ENCODE data around the gene KRAS. TPM values are rescaled to one million over a fixed set of nuclear protein-coding genes. Genes with fewer than 3 reads are reported as not detected.

Gene KRAS
- total and polyA plus RNA-seq, 3 donors from 2014 or later: 13.3 to 22.1 (median 20.3) TPM

DNA sequence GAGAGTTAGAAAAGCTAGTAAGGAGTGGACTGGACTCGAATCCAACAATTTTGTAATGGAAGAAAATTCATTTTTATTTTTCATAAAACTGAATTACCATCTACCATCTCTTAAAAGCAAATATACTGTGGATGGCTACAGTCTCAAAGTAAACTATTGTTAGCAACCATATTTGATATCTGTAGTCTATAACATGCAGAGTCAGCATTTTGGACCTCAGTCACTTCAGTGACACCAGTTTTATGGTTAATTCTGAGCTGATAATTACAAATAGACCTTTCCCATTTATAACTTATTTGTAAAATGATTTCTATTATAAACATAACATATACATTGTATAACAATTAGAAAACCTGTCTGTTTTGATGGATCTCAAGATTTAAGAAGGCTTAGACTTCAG, 2.0 kb downstream of the KRAS start:
- Histone ChIP-seq H3K4me3 (no peak overlapping the region), H3K4me1 (peaks cover 7% of the 10 kb centered on the region), H3K27me3 (no peaks in the 10 kb centered on the region), H3K9me3 (no peaks in the 10 kb centered on the region), H3K27ac (no peak overlapping the region), H3K36me3 (ENCODE audit: low read depth, missing control alignments) (no peaks in the 10 kb centered on the region)
- intact Hi-C loops (cut with DNase I; ENCODE audit: low total_unique reads): no loop called here
- DNase-seq: no peak
- TF ChIP-seq, protein P1, sequence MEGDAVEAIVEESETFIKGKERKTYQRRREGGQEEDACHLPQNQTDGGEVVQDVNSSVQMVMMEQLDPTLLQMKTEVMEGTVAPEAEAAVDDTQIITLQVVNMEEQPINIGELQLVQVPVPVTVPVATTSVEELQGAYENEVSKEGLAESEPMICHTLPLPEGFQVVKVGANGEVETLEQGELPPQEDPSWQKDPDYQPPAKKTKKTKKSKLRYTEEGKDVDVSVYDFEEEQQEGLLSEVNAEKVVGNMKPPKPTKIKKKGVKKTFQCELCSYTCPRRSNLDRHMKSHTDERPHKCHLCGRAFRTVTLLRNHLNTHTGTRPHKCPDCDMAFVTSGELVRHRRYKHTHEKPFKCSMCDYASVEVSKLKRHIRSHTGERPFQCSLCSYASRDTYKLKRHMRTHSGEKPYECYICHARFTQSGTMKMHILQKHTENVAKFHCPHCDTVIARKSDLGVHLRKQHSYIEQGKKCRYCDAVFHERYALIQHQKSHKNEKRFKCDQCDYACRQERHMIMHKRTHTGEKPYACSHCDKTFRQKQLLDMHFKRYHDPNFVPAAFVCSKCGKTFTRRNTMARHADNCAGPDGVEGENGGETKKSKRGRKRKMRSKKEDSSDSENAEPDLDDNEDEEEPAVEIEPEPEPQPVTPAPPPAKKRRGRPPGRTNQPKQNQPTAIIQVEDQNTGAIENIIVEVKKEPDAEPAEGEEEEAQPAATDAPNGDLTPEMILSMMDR (IDR thresholded peaks at IDR 0.05): no peak
- TF ChIP-seq POLR2A (IDR thresholded peaks at IDR 0.05): no peak
- WGBS, 2 donors: 75 to 80% methylated on average over 1 of the region's 1 CpG

DNA sequence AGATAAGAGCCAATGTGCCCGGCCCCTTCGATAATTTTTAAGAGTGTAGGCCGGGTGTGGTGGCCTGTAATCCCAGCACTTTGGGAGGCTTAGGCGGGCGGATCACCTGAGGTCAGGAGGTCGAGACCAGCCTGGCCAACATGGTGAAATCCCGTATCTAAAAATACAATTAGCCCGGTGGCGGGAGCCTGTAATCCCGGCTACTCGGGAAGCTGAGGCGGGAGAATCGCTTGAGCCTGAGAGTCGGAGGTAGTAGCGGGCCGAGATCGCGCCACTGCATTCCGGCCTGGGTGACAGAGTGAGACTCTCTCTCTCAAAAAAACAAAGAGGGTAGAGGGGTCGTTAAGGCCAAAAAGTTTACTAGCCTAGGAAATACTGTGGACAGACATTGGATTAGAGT, 2.6 kb downstream of the KRAS start:
- intact Hi-C loops (cut with DNase I; ENCODE audit: low total_unique reads): no loop called here
- no peak overlapping the region for H3K4me3 ChIP-seq
- no peak for DNase-seq
- H3K27me3 ChIP-seq: no peaks in the 10 kb centered on the region
- H3K36me3 ChIP-seq (ENCODE audit: low read depth, missing control alignments): no peaks in the 10 kb centered on the region
- H3K27ac ChIP-seq: no peak overlapping the region
- no peak for TF ChIP-seq POLR2A (IDR thresholded peaks at IDR 0.05)
- TF ChIP-seq, protein P1 (IDR thresholded peaks at IDR 0.05): no peak
- H3K9me3 ChIP-seq: no peaks in the 10 kb centered on the region
- H3K4me1 ChIP-seq: peaks cover 5% of the 10 kb centered on the region
- 71 to 74% methylated on average over 20 of the region's 20 CpGs for WGBS, 2 donors

DNA sequence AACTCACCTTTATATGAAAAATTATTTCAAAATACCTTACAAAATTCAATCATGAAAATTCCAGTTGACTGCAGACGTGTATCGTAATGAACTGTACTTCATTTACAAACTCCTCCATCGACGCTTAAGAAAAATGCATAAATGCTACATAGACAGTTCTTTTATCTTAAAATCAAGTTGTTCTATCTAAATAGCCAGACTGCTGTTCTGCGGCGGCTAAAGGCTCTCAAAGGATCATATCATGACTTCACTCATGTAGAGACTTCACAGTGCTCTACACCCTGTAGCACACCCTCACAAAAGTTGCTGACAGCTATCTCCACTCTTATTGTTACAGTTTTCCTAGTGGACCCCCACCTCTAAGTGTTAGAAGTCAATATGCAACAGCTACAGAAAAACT, 5.2 kb downstream of the KRAS start:
- TF ChIP-seq, protein P1 (IDR thresholded peaks at IDR 0.05): no peak
- TF ChIP-seq POLR2A (IDR thresholded peaks at IDR 0.05): no peak
- no peaks in the 10 kb centered on the region for H3K9me3 ChIP-seq
- H3K4me3 ChIP-seq: no peak overlapping the region
- H3K27ac ChIP-seq: no peak overlapping the region
- H3K4me1 ChIP-seq: no peaks in the 10 kb centered on the region
- 69 to 75% methylated on average over 6 of the region's 6 CpGs for WGBS, 2 donors
- intact Hi-C loops (cut with DNase I; ENCODE audit: low total_unique reads): no loop called here
- DNase-seq: no peak
- no peaks in the 10 kb centered on the region for H3K27me3 ChIP-seq
- H3K36me3 ChIP-seq (ENCODE audit: low read depth, missing control alignments): no peaks in the 10 kb centered on the region

DNA sequence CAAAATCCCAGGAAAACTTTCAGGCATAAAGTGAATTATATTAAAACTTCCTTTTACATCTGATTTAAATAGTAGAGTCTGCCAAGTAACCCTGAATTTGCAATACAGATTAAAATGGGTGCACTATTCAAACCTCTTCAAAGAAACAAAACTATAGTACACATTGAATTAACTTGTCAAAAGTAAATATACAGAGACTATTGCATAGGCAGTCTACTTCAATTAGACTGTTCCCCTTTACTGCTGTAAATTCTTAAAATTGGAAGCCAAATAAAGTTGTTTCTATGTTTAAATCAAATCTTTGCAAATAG, 7.1 kb downstream of the KRAS start:
- TF ChIP-seq, protein P1 (IDR thresholded peaks at IDR 0.05): no peak
- no peak for TF ChIP-seq POLR2A (IDR thresholded peaks at IDR 0.05)
- H3K4me3 ChIP-seq: no peak overlapping the region
- H3K27ac ChIP-seq: no peak overlapping the region
- no peaks in the 10 kb centered on the region for H3K4me1 ChIP-seq
- no peaks in the 10 kb centered on the region for H3K27me3 ChIP-seq
- intact Hi-C loops (cut with DNase I; ENCODE audit: low total_unique reads): no loop called here
- no peak for DNase-seq
- no peaks in the 10 kb centered on the region for H3K36me3 ChIP-seq (ENCODE audit: low read depth, missing control alignments)
- H3K9me3 ChIP-seq: no peaks in the 10 kb centered on the region

DNA sequence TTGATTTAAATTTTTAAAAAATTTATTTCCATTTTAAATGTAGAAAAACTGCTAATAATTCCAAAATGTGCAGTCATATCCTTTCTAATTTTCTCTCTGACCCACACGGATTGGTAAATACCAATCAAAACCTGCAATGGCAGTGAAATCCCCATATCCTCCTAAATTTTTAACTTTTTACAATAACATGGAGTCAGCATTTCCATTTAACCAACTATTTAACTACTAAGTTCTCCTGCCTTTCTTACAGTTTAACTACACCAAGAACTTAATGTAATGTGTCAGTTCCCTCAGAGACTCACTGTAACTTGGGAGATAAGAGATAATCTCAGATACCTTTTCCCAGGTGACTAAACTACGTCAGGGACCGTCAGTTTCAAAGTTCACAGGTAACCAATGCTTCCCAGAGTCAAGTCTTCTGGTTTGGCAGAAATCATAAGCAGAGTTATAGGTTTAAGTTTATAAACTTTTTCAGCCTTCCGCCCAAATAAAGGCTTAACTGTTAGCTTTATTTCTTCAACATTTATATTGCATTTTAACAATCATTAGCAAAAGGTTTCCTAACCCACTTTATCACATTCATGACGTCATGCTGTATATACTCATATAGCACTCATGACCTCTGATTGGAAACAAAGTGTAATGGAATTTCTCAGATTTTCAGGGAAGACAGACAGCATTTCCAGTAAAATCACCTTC, 7.6 kb downstream of the KRAS start:
- no peak for DNase-seq
- WGBS, 2 donors: 68 to 82% methylated on average over 5 of the region's 5 CpGs
- intact Hi-C loops (cut with DNase I; ENCODE audit: low total_unique reads): no loop called here
- TF ChIP-seq POLR2A (IDR thresholded peaks at IDR 0.05): no peak
- TF ChIP-seq, protein P1 (IDR thresholded peaks at IDR 0.05): no peak
- no peaks in the 10 kb centered on the region for H3K4me1 ChIP-seq
- H3K9me3 ChIP-seq: no peaks in the 10 kb centered on the region
- H3K27me3 ChIP-seq: no peaks in the 10 kb centered on the region
- H3K27ac ChIP-seq: no peak overlapping the region
- H3K36me3 ChIP-seq (ENCODE audit: low read depth, missing control alignments): no peaks in the 10 kb centered on the region
- H3K4me3 ChIP-seq: no peak overlapping the region

All from testis (tissue), 3 donors.